DMS153 treated with DMSO at 0.1 percent for 48 hours (cell line): ENCODE data around the gene CHRNA4.

ENCODE experiments used
- DNase-seq: peaks from one replicate; lab custom pipeline; 2025; ENCODE audit not compliant: unreplicated experiment; lab: John Stamatoyannopoulos, UW

The CHRNA4 gene

DNA sequence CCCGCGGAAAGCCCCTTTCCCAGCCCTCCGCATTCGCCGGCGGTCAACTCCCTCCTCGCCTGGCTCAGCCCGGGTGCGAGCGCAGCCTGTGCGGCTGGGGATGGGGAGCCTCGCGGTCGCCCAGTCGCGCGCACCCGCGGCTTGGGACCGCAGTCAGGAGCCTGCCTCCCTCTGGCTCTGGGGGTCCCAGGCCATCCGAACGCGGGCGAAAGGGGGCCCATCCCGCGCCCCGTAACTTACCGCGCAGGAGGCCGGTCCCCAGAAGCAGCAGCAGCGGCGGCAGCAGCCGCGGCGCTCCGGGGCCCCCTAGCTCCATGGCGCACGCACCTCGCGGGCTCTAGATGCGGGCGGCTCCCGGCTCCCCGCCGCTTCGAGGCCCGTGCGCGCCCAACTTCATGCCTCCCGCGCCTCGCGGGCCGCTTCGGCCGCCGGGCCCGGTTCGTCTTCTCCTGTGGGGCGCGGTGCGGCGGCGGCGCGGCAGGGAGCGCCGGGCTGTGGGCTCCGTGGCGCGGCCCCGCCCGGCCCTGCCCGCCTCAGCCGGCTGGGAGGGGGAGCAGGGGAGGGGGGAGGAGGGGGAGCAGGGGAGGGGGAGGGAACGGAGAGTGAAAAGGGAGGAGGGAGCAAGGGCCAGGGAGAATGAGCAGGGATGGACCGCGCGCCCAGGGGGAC lies at the start of gene CHRNA4:
TSS of gene CHRNA4 (minus strand) at position 500 of the 669 bp plus-strand sequence. CDS start at position 316, 184 bp downstream.
- DNase-seq, result no peak

DNA sequence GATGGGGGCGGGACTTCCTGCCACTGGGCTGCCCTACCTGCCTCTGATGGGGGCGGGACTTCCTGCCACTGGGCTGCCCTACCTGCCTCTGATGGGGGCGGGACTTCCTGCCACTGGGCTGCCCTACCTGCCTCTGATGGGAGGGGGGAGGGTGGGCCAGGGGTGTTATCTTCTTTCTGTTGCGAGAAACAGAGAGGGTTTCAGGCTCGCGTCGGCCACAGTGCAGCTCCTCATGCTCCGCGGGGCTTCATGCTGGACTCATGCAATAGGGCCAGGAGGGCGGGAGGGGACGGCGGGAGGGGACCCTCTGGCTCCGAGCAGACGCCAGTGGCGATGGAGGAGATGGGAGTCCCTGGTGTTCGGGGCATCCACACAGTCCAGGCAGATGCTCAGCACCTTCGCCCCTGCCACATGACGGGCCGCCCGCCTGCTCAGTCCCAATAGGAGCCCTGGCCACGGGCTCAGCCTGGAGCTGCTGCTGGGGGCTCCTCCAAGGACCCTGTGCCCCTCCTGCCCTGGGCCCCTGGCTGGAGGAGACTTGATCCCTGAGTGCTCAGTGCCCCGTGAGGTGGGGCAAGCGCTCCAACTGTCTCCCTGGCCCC lies 48.8 kb upstream of the CHRNA4 start:
- no peak for DNase-seq

DNA sequence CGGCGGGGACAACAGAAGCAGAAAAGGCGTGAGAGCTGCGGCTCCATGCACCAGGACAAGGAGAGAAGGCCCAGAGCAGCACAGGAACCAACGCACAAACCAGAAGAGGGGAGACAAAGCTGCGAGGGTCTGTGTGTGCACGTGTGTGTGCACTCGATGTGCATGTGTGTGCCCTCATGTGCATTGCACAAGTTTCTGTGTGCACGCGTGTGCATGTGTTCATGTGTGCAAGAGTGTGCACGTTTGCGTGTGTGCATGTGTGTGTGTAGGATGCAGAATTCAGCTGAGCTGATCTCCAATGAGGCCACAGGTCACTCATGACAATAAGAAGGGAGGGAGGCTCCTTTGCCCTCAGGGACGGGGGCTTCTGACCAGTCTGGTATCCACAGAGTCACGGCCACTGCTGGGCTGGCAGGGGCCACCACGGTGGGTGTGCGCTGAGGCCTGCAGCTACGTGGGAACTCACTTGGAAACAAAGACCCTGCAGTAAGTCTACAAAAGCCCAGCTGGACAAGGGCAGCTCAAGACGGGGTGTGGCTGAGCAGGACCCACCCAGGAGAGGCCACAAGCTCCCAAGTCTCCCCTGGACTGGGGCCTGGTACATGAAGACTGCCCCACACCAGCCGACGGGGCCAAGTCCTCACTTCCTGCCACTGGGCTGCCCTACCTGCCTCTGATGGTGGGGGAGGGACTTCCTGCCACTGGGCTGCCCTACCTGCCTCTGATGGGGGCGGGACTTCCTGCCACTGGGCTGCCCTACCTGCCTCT lies 48.1 kb upstream of the CHRNA4 start:
- no peak for DNase-seq

- DNase-seq, result no peak
Measured at GRCh38 chr20:63408684-63409046, 47.5 kb upstream of the CHRNA4 start.

DNA sequence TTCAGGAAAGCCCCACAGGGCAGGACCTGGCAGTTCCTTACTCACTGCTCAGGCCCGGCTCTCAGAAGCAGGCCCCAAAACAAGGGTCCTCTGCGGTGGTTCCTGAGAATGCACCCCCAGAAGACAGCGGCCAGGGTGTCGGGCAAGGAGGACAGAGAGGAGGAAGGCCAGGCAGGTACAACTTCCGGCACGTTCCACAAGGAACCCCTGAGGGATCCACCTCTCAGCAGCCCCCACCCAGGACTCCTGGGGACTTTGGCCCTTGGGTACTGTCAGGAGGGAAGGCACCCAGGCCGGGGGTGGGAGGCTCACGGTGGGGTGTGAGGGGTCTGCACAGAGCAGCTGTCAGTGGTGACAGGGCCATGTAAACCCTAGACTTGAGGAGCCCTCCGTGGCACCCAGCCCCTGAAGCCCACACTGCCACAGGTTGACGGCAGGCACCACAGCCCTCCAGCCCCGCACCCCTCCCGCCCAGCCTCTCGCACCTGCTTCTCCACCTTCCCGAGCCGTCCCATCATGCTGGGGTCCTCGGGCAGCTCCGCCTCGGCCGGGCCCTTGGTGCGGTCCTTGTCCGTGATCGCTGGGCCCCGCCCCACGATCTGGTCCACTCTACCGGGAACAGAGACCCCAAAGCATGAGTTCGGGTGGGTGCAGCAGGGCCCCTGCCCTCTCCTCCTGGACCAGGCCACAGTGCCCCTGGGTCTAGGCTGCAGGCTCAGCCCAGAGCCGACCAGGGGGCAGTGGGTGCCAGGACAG lies 47.0 kb upstream of the CHRNA4 start:
- no peak for DNase-seq

- no peak for DNase-seq
Measured at GRCh38 chr20:63406617-63407245, 45.6 kb upstream of the CHRNA4 start.

- DNase-seq, result no peak
Measured at GRCh38 chr20:63406011-63406410, 44.9 kb upstream of the CHRNA4 start.

GRCh38 chr20:63405102-63405730 lies 44.1 kb upstream of the CHRNA4 start:
- no peak for DNase-seq

- no peak for DNase-seq
Measured at GRCh38 chr20:63404129-63405085, 43.3 kb upstream of the CHRNA4 start.

DNA sequence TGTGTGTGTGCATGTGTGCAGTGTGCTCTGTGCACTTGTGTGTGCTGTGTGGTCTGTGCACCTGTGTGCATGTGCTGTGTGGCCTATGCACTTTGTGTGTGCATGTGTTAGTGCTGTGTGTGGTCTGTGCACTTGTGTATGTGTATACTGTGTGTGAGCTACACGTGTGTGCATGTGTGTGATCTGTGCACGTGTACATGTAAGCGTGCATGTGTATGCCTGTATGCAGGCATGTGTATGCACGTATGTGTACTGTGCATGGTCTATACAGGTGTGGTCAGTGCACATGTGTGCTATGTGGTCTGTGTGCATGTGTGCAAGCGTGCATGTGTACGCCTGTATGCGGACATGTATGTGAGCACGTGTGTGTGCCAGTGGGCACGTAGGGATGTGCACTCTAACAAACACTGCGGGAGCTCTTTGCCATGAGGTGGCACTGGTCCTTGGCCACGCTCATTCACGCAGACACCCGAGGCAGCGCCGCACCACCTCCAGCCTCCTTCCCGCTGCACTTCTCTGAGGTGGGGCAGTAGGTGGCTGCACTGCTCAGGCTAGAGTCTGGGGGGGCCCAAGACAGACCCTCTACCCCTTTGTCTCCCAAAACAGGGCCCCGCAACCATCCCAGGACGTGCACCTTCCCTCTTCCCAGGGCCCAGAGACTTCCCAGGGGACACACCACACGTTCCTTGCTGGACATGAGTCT lies 42.4 kb upstream of the CHRNA4 start:
- no peak for DNase-seq

DNA sequence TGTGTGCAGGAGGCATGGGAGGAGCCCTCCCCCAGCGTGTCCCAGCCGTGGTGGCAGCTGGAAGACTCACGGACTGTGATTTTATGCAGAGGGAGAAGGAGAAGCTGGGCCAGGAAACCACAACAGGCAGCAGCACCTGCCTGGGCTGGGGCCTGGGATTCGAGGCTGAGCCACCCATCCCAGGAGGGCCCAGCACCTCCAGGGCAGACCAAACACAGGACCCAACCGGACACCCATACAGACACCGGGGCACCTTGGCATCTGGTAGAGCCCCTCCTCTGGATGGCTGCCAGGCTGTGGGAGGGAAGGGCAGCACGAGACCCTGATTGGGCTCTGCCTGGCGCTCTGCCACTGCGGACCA lies 41.7 kb upstream of the CHRNA4 start:
- DNase-seq, result no peak

- no peak for DNase-seq
Measured at GRCh38 chr20:63402181-63402859, 41.2 kb upstream of the CHRNA4 start.

GRCh38 chr20:63401384-63402110 lies 40.4 kb upstream of the CHRNA4 start:
- DNase-seq, result no peak

- DNase-seq, result no peak
Measured at GRCh38 chr20:63400486-63401210, 39.5 kb upstream of the CHRNA4 start.

- no peak for DNase-seq
Measured at GRCh38 chr20:63399596-63400375, 38.6 kb upstream of the CHRNA4 start.
